Vagina (tissue), 2 donors: ENCODE results near the gene ANKRD13C.

Experiments used
- POLR2A ChIP-seq, 2 donors: fragments of 450-650 bp; IDR thresholded peaks; one replicate each; pipeline ENCODE4 v1.6.1; 2017; ENCODE audit warnings: antibody characterized with exemption in 2 of 2, mild to moderate bottlenecking in 2 of 2, moderate library complexity in 2 of 2
- POLR2AphosphoS5 ChIP-seq, 2 donors: sonication (generic); formaldehyde crosslinking; IDR thresholded peaks; one replicate each; pipeline ENCODE4 v1.9.0; 2017; ENCODE audit warnings: antibody characterized with exemption in 2 of 2, mild to moderate bottlenecking in 2 of 2, low read depth in 1 of 2; ENCODE audit not compliant: insufficient read depth in 1 of 2
- TF ChIP-seq, protein P1 (sequence below), 3 experiments: fragments of 450-650 bp in 2 of 3; fragments of 200-600 bp in 1 of 3; sonication (generic) in 1 of 3; IDR thresholded peaks; one replicate each; pipeline ENCODE4 v1.5.1; 2017 to 2019; ENCODE audit warnings: antibody characterized with exemption in 3 of 3, mild to moderate bottlenecking in 2 of 3, moderate library complexity in 2 of 3

GRCh38 chr1:70277875-70278274 lies 76.6 kb downstream of the ANKRD13C start:
- TF ChIP-seq POLR2AphosphoS5 (IDR thresholded peaks at IDR 0.05; ENCODE audit: insufficient read depth in 1 of 2, low read depth in 1 of 2) (no peak), POLR2A (IDR thresholded peaks at IDR 0.05) (no peak)
- TF ChIP-seq, protein P1, sequence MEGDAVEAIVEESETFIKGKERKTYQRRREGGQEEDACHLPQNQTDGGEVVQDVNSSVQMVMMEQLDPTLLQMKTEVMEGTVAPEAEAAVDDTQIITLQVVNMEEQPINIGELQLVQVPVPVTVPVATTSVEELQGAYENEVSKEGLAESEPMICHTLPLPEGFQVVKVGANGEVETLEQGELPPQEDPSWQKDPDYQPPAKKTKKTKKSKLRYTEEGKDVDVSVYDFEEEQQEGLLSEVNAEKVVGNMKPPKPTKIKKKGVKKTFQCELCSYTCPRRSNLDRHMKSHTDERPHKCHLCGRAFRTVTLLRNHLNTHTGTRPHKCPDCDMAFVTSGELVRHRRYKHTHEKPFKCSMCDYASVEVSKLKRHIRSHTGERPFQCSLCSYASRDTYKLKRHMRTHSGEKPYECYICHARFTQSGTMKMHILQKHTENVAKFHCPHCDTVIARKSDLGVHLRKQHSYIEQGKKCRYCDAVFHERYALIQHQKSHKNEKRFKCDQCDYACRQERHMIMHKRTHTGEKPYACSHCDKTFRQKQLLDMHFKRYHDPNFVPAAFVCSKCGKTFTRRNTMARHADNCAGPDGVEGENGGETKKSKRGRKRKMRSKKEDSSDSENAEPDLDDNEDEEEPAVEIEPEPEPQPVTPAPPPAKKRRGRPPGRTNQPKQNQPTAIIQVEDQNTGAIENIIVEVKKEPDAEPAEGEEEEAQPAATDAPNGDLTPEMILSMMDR (IDR thresholded peaks at IDR 0.05): no peak
